Measurements from ENCODE around the gene CTBS. TPM values are rescaled to one million over a fixed set of nuclear protein-coding genes. Genes with fewer than 3 reads are reported as not detected.

The CTBS gene
- total and polyA plus RNA-seq, 2 experiments from 2014 or later = 4.3 to 5.1 TPM

GRCh38 chr1:84617349-84617748 is 43.1 kb upstream of the CTBS start:
- H3K36me3 ChIP-seq (ENCODE audit: insufficient read depth) = no peaks in the 10 kb centered on the region; the same call in 1 of the 2 replicates
- peaks cover 10% of the 10 kb centered on the region for H3K27me3 Mint-ChIP-seq (ENCODE audit: insufficient read depth, low read depth, poor library complexity)
- peaks cover 16% of the 10 kb centered on the region for H3K4me1 Mint-ChIP-seq
- 0 out of 2 replicates have a peak, but pooled peaks cover 3% of the 10 kb centered on the region for H3F3A ChIP-seq (replicated peaks; ENCODE audit: low read depth)
- H3K27me3 ChIP-seq (ENCODE audit: insufficient read depth) = no peaks in the 10 kb centered on the region
- no peak for DNase-seq (ENCODE audit: low spot score)
- H3K36me3 Mint-ChIP-seq (ENCODE audit: low read depth) = peaks cover 18% of the 10 kb centered on the region
- no peaks in the 10 kb centered on the region for H4K20me1 ChIP-seq (replicated peaks; ENCODE audit: insufficient read depth)
- H3K27ac ChIP-seq (ENCODE audit: low read depth) = no peak overlapping the region
- TF ChIP-seq ZNF331 (CRISPR knock-in tag; IDR thresholded peaks at IDR 0.05; ENCODE audit: low read depth) (no peak), REST (IDR thresholded peaks at IDR 0.05; ENCODE audit: unreplicated experiment) (no peak), CTCF (conservative IDR thresholded peaks at IDR 0.05; ENCODE audit: low read depth in 2 of 2) (no peak), NANOG (IDR thresholded peaks at IDR 0.05; ENCODE audit: borderline replicate concordance) (no peak), JUNB (IDR thresholded peaks at IDR 0.05; ENCODE audit: unreplicated experiment) (no peak), ZNF114 (CRISPR knock-in tag; IDR thresholded peaks at IDR 0.05) (no peak), ETS1 (IDR thresholded peaks at IDR 0.05) (no peak), EZH2phosphoT487 (IDR thresholded peaks at IDR 0.05; ENCODE audit: unreplicated experiment) (no peak), CREB1 (CRISPR knock-in tag; IDR thresholded peaks at IDR 0.05; ENCODE audit: low read depth) (no peak), POLR2AphosphoS5 (IDR thresholded peaks at IDR 0.05; ENCODE audit: low read depth) (no peak), ZNF462 (CRISPR knock-in tag; IDR thresholded peaks at IDR 0.05) (no peak), STAT1 (IDR thresholded peaks at IDR 0.05; ENCODE audit: unreplicated experiment) (no peak), EZH2 (IDR thresholded peaks at IDR 0.05; ENCODE audit: low read depth, unreplicated experiment) (no peak)
- no peak overlapping the region for H3K4me3 ChIP-seq
- no peak overlapping the region for H3K4me2 ChIP-seq
- H2AFZ ChIP-seq = no peak overlapping the region
- no peak for ATAC-seq
- H3K9me3 Mint-ChIP-seq = peaks cover 27% of the 10 kb centered on the region
- H3K4me3 Mint-ChIP-seq = no peak overlapping the region
- H3K9me2 ChIP-seq (ENCODE audit: insufficient read depth) = no peaks in the 10 kb centered on the region
- H3K4me1 ChIP-seq (ENCODE audit: insufficient read depth) = peaks cover 6% of the 10 kb centered on the region; the same call in 1 of the 2 replicates
- H3K79me2 ChIP-seq (replicated peaks; ENCODE audit: insufficient read depth) = no peaks in the 10 kb centered on the region
- H3K27ac Mint-ChIP-seq = no peak overlapping the region

All from GM23338 (cell line).